K562 (cell line): ENCODE measurements around the gene EGFL7. TPM values are rescaled to one million over a fixed set of nuclear protein-coding genes. Genes with fewer than 3 reads are reported as not detected.
A peak's percentile ranks its signal among the peaks of the same experiment; 100 is the strongest.

Experiments used
- DIDO1 ChIP-seq: fragments of 450-650 bp; IDR thresholded peaks from 2 replicates; pipeline ENCODE4 v1.6.1; 2016; ENCODE audit warnings: low read depth, missing biosample characterization, missing genetic modification characterization
- GABPB1 ChIP-seq: sonication (generic); formaldehyde crosslinking; IDR thresholded peaks from 2 replicates; pipeline ENCODE4 v1.8.0; 2022; ENCODE audit warnings: mild to moderate bottlenecking, missing genetic modification reagents
- L3MBTL2 ChIP-seq: fragments of 450-650 bp; IDR thresholded peaks from 2 replicates; pipeline ENCODE4 v1.6.1; 2016; ENCODE audit warnings: mild to moderate bottlenecking, moderate library complexity
- MAZ ChIP-seq, 2 experiments: fragments of 450-650 bp in 1 of 2; sonication (generic) in 1 of 2; formaldehyde crosslinking; IDR thresholded peaks in 1 of 2; conservative IDR thresholded peaks in 1 of 2; 2 replicates each; pipeline versions ENCODE4 v1.4.0 to v1.5.0; 2020; ENCODE audit warnings: mild to moderate bottlenecking in 1 of 2, missing genetic modification reagents in 1 of 2
- MCM5 ChIP-seq: fragments of 450-650 bp; IDR thresholded peaks from 2 replicates; pipeline ENCODE4 v1.6.1; 2016; ENCODE audit warnings: low read depth
- MXI1 ChIP-seq: IDR thresholded peaks from 2 replicates; pipeline ENCODE4 v1.6.1; 2011; ENCODE audit warnings: low read depth, mild to moderate bottlenecking, improper control_type of control experiment, low read length
- POLR2G ChIP-seq: fragments of 200-400 bp; formaldehyde crosslinking; IDR thresholded peaks from 2 replicates; pipeline ENCODE4 v1.6.1; 2017; ENCODE audit warnings: low read depth, mild to moderate bottlenecking, antibody characterized with exemption, low read length, moderate library complexity
- POU5F1 ChIP-seq: fragments of 150-350 bp; IDR thresholded peaks from 2 replicates; pipeline ENCODE4 v1.6.1; 2014; ENCODE audit warnings: borderline replicate concordance, low read length, low read depth, mild to moderate bottlenecking; ENCODE audit not compliant: partially characterized antibody
- RB1 ChIP-seq: fragments of 450-650 bp; IDR thresholded peaks from 2 replicates; pipeline ENCODE4 v1.6.1; 2017; ENCODE audit warnings: low read depth, mild to moderate bottlenecking
- SETDB1 ChIP-seq: IDR thresholded peaks from one replicate; pipeline ENCODE4 v1.6.1; 2012; ENCODE audit warnings: low read length, control low read depth, inconsistent platforms
- SIX5 ChIP-seq, 2 experiments: IDR thresholded peaks; 2 replicates each; pipeline ENCODE4 v1.6.1; 2011; ENCODE audit warnings: low read length in 2 of 2, borderline replicate concordance in 1 of 2, low read depth in 1 of 2, mild to moderate bottlenecking in 1 of 2, moderate library complexity in 1 of 2; ENCODE audit not compliant: insufficient read depth in 1 of 2
- TAL1 ChIP-seq: fragments of 450-650 bp; IDR thresholded peaks from 2 replicates; pipeline ENCODE4 v1.6.1; 2016; ENCODE audit warnings: mild to moderate bottlenecking
- TARDBP ChIP-seq: fragments of 450-650 bp; IDR thresholded peaks from 2 replicates; pipeline ENCODE4 v1.6.1; 2016
- TCFL5 ChIP-seq: fragments of 250-450 bp; sonication (Bioruptor Pico); conservative IDR thresholded peaks from 2 replicates; pipeline ENCODE4 v1.6.1; 2021; ENCODE audit warnings: mild to moderate bottlenecking, moderate library complexity, matching md5 sums
- ZFP36 ChIP-seq: fragments of 150-350 bp; IDR thresholded peaks from 2 replicates; pipeline ENCODE4 v1.6.1; 2018; ENCODE audit warnings: low read length, low read depth; ENCODE audit not compliant: partially characterized antibody
- ZKSCAN1 ChIP-seq: fragments of 150-350 bp; IDR thresholded peaks from 2 replicates; pipeline ENCODE4 v1.6.1; 2016; ENCODE audit warnings: low read depth, low read length
- polyA plus RNA-seq, 8 experiments: library from polyadenylated mRNA; depleted of rRNA in 4 of 8; stranded (reverse) in 5 of 8; unstranded in 3 of 8; fragments of >200 nt; fragmentation: Nextera tagmentation in 2 of 8; fragmentation: Illumina TruSeq in 1 of 8; extraction: Ambion mirVana in 2 of 8; extraction: Trizol in 1 of 8; gene quantifications; 2 replicates each; pipeline versions ENCODE4 v1.2.1 to v1.2.3, GENCODE V29; 2011 to 2014; ENCODE audit warnings: inconsistent platforms in 1 of 8, missing spikeins in 1 of 8
- total RNA-seq, 7 experiments: library from RNA; depleted of rRNA in 6 of 7; stranded (reverse); fragments of >200 nt in 6 of 7; fragmentation: Illumina TruSeq in 2 of 7; extraction: Trizol in 2 of 7; gene quantifications; 2 replicates each; pipeline versions ENCODE4 v1.2.1 to v1.2.3, GENCODE V29; 2011 to 2021; ENCODE audit warnings: low replicate concordance in 1 of 7
- TF ChIP-seq, protein P1 (sequence below): sonication (generic); formaldehyde crosslinking; IDR thresholded peaks from 2 replicates; pipeline ENCODE4 v1.8.0; 2023; ENCODE audit warnings: mild to moderate bottlenecking, missing genetic modification reagents
- TF ChIP-seq, protein P2 (sequence below): sonication (generic); formaldehyde crosslinking; IDR thresholded peaks from 2 replicates; pipeline ENCODE4 v1.8.0; 2022; ENCODE audit warnings: missing genetic modification reagents, mild to moderate bottlenecking, moderate library complexity, borderline replicate concordance
- TF ChIP-seq, protein P3 (sequence below): IDR thresholded peaks from 2 replicates; pipeline ENCODE4 v1.6.1; 2016; ENCODE audit warnings: missing genetic modification characterization, missing compliant biosample characterization
- TF ChIP-seq, protein P4 (sequence below), 3 experiments: fragments of 200-800 bp in 1 of 3; sonication (Bioruptor generic) in 1 of 3; sonication (generic) in 1 of 3; formaldehyde crosslinking in 1 of 3; IDR thresholded peaks; 2 replicates each; pipeline versions ENCODE4 v1.6.1 to v1.8.0; 2016 to 2022; ENCODE audit warnings: mild to moderate bottlenecking in 2 of 3, missing compliant biosample characterization in 2 of 3, missing genetic modification characterization in 2 of 3, missing genetic modification reagents in 1 of 3

Gene EGFL7
- total and polyA plus RNA-seq, 9 of the 15 experiments (the other 6 are each of a cell fraction or from before 2014, with no cell fraction given), result 1.5 to 286 (median 55.5) TPM

DNA sequence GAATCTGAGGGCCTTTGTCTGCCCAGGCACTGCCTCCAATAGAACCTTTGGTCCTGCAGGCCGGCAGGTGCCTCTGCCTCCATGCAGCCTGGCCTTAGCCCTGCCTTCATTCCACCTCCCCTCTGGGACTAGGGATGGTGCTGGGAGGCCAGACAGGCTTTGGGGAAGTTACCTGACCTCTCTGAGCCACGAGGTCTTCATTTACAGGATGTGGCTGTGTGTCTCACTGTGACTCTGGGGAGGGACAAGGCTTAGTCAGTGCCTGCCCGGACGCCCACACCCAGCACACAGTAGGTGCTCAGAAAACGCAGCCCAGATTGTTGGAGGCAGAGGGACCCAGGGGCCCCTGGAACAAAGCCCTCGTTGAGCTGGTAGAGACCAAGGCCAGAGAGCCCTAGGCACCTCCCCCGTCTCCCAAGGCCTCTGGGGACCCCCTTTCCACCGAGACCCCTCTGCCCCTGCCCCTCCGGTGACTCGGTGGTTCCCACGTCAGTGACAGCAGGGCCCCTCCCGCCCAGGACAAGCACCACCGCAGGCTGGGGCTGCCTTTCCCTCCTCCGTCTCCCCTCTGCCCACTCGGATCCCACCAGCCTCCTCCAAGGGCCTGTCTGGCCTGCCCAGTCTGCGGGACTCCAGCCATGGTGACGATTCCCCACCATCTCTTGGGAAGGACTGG is 46.9 kb upstream of the EGFL7 start (continued):
- TF ChIP-seq, protein P1, sequence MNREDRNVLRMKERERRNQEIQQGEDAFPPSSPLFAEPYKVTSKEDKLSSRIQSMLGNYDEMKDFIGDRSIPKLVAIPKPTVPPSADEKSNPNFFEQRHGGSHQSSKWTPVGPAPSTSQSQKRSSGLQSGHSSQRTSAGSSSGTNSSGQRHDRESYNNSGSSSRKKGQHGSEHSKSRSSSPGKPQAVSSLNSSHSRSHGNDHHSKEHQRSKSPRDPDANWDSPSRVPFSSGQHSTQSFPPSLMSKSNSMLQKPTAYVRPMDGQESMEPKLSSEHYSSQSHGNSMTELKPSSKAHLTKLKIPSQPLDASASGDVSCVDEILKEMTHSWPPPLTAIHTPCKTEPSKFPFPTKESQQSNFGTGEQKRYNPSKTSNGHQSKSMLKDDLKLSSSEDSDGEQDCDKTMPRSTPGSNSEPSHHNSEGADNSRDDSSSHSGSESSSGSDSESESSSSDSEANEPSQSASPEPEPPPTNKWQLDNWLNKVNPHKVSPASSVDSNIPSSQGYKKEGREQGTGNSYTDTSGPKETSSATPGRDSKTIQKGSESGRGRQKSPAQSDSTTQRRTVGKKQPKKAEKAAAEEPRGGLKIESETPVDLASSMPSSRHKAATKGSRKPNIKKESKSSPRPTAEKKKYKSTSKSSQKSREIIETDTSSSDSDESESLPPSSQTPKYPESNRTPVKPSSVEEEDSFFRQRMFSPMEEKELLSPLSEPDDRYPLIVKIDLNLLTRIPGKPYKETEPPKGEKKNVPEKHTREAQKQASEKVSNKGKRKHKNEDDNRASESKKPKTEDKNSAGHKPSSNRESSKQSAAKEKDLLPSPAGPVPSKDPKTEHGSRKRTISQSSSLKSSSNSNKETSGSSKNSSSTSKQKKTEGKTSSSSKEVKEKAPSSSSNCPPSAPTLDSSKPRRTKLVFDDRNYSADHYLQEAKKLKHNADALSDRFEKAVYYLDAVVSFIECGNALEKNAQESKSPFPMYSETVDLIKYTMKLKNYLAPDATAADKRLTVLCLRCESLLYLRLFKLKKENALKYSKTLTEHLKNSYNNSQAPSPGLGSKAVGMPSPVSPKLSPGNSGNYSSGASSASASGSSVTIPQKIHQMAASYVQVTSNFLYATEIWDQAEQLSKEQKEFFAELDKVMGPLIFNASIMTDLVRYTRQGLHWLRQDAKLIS (CRISPR knock-in tag), result no peak
- TF ChIP-seq GABPB1 (CRISPR knock-in tag) (no peak), MAZ (CRISPR knock-in tag; conservative IDR thresholded peaks at IDR 0.05 in 1 of 2, IDR thresholded peaks at IDR 0.05 in 1 of 2) (0 out of 4 replicates have a peak, but pooled peaks of 1 of the 2 experiments have one; percentile 4), TARDBP (no peak), POU5F1 (no peak), TCFL5 (CRISPR knock-in tag) (no peak), MCM5 (no peak), SIX5 (IDR thresholded peaks at IDR 0.05; ENCODE audit: borderline replicate concordance in 1 of 2, insufficient read depth in 1 of 2, low read depth in 1 of 2, low read length in 2 of 2) (no peak), L3MBTL2 (peak; percentile 11; the same call in 1 of the 2 replicates), SETDB1 (no peak), MXI1 (no peak), RB1 (no peak), DIDO1 (tag) (no peak), ZKSCAN1 (peak; percentile 99), TAL1 (no peak), ZFP36 (peak; percentile 32), POLR2G (0 out of 2 replicates have a peak, but pooled peaks have one; percentile 21)
- TF ChIP-seq, protein P2, sequence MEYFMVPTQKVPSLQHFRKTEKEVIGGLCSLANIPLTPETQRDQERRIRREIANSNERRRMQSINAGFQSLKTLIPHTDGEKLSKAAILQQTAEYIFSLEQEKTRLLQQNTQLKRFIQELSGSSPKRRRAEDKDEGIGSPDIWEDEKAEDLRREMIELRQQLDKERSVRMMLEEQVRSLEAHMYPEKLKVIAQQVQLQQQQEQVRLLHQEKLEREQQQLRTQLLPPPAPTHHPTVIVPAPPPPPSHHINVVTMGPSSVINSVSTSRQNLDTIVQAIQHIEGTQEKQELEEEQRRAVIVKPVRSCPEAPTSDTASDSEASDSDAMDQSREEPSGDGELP, result no peak
- TF ChIP-seq, protein P3, sequence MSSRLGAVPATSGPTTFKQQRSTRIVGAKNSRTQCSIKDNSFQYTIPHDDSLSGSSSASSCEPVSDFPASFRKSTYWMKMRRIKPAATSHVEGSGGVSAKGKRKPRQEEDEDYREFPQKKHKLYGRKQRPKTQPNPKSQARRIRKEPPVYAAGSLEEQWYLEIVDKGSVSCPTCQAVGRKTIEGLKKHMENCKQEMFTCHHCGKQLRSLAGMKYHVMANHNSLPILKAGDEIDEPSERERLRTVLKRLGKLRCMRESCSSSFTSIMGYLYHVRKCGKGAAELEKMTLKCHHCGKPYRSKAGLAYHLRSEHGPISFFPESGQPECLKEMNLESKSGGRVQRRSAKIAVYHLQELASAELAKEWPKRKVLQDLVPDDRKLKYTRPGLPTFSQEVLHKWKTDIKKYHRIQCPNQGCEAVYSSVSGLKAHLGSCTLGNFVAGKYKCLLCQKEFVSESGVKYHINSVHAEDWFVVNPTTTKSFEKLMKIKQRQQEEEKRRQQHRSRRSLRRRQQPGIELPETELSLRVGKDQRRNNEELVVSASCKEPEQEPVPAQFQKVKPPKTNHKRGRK (tag), result no peak
- TF ChIP-seq, protein P4, sequence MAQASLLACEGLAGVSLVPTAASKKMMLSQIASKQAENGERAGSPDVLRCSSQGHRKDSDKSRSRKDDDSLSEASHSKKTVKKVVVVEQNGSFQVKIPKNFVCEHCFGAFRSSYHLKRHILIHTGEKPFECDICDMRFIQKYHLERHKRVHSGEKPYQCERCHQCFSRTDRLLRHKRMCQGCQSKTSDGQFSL (CRISPR knock-in tag; IDR thresholded peaks at IDR 0.05), result no peak
- TF ChIP-seq, protein P4 (tag; IDR thresholded peaks at IDR 0.05), result no peak
